GM21515 (cell line): ENCODE results near the gene HNRNPA1.
"Not testable (repeated sequence)": the region's sequence is repeated elsewhere in the genome, so short reads cannot be mapped to it uniquely, and the experiment has no call there.

Source experiments
- ATAC-seq: cut with Tn5 transposase; IDR thresholded peaks from one replicate; pipeline ENCODE4 v1.9.1; 2021; ENCODE audit not compliant: unreplicated experiment

The HNRNPA1 gene

DNA sequence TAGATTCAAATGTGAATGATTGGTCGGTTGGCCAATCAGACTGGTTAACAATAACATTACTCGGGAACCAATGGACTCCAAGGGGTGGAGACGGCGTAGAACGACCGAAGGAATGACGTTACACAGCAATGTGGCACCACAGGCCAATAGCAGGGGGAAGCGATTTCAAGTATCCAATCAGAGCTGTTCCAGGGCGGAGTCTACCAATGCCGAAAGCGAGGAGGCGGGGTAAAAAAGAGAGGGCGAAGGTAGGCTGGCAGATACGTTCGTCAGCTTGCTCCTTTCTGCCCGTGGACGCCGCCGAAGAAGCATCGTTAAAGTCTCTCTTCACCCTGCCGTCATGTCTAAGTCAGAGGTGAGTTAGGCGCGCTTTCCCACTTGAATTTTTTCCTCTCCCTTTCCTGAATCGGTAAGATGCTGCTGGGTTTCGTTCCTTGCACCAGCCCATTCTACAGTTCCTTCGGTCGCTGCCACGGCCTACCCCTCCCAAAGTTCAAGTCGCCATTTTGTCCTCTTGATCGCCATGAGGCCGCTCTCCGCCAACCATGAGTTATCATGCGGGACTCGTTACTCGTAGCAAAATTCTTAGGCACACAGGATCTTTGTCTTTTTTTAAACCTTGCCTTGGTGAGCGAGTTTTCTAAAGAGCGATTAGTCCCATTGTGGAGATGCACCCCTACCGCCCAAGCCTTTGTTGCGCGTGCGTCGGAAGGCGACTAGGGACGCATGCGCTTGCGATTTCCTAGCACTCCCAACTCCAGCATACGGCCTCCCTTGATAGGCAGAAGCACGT, at the start of gene HNRNPA1:
TSS of gene HNRNPA1 (plus strand) at position 259 of the 793 bp plus-strand sequence. CDS start at position 341, 82 bp downstream.
- ATAC-seq, result peak; percentile 84

DNA sequence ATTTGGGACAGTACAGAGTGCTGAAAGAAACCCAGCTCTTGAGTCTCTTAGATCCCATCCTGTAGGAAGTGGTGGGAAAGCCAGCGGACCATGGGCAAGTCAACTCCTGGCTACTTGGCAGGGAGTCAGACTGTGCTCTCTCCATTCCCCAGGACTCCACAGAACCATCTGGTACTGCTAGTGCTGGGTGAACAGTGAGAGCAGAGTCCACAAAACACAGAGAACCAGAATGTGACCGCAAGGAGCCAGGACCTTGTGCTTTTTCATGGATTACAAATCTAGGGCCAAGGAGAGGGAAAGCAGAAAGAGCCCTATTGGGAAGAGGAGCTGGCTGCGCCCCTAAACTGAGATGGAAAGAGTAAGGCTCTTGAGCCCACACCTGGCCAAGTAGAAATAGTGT, 49.3 kb upstream of the HNRNPA1 start:
- ATAC-seq, result not testable (repeated sequence)

DNA sequence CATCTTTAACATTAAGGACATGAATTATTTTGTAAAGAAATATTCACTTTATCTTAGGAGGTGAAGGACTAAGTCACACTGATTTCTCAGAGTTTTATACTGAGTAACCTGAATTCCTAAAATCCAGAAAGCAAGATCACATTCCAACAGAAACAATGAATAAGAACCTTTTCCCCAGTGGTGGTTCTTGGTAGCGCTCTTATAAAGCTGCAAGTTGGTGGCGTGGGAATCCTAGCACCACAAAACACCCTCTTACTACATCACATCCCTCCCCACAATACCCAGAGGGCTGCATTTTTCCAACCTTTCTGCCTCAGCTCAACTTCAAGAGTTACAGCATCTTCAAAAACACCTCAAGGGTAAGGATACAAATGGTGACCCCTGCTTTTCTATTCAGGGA, 47.7 kb upstream of the HNRNPA1 start:
- no peak for ATAC-seq

DNA sequence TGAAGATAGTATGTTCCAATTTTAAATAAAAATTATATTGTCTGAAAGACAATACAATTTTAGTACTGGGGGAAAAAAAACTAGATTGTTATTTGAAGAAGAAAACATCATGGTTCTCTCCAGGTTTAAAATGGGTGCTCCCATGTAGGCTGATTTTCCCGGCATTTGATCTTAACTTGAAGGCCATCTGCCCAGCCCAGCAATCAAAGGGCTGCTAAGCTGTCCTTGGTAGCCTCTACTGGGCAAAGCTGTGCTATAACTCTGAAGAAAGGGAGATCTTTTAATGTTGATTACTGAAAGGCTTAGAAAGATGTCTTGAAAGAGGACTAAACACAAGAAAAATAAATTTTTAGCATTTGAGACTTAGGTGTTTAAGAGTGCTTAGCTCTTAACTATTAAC, 42.0 kb upstream of the HNRNPA1 start:
- no peak for ATAC-seq

DNA sequence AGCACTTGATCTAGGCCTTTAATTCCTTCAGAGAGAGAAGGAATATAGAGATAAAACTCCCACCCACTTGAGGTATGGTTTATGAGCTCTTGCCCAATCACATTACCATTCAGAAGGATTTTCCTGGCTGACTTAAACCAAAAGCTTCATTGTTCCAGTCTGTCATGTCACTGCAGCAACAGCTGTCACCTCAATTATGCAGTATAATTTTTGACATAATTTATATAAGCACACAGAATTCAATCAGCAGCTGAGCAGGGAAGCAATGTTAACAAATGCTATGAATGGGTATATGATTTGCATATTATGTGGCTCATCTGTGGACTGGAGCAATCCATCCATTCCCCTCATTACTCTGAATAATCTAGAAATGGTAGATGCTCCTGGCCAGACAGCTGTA, 40.9 kb upstream of the HNRNPA1 start:
- ATAC-seq, result no peak

DNA sequence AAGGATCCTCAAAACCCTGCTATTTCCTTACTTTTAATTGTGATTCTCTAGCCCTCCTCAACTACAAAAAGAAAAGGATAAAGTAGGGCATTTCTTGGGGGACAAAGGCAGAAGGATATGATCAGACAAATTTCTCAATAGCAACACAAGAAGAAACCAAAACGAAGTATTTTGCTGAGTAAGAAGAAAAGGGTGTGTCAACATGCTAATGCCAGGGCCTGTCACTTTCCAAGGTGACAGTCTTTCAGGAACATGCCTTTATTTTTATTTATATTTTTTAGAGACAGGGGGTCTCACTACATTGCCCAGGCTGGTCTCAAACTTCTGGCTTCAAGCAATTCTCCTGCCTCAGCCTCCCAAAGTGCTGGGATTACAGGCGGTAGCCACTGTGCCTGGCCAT, 40.4 kb upstream of the HNRNPA1 start:
- no peak for ATAC-seq

DNA sequence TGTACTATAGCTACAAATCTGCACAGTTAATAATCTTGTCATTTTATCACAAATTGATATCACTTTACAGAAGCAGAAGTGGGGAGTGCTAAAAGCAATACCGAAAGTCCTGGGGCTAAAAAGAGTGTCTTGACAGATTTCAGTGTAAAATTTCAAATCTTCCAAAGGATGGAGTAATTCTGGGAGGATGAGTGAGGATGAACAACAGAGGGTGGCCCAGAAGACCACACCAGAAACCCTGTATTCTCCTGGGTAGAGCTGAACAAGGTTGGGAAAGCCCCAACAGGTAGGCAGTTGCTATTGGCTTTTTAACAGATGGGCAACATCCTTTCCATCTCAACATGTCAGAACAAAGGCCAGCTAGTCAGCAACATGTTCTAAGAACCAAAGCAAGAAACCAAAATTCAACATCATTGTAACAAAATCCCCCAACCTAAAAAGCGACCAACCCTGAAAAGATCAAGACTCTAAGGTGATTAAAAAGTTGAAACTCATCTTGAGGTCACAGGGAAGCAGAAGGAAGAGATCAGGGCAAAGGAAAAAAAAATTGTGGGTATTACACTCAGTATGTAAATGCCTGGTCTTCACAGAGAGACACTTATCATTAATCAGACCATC, 39.4 kb upstream of the HNRNPA1 start:
- ATAC-seq, result no peak

DNA sequence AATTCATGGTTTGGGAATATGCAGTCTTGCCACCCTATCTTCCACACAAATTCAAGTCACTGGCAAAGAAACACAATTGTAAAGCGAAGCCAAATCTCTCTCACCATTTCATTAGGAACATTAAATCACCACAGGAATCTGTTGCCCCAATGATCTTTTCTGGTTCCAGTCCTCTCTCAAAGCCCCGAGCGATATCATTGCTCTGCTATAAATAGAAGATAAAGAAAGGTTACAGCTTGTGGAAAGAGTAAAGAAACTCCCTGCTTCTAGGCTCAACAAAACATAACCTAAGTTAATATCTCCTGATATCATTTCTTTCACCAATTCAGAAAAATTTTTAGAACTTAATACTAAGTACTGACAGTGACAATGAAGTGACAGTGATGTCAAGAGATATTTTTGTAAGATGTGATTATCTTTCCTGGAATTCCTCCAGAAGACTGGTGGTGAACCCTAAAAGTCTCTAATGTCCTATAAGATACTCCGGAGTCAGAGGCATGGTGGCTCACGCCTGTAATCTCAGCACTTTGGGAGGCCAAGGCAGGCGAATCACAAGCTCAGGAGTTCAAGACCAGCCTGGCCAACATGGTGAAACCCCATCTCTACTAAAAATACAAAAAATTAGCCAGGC, 34.4 kb upstream of the HNRNPA1 start:
- ATAC-seq, result no peak

DNA sequence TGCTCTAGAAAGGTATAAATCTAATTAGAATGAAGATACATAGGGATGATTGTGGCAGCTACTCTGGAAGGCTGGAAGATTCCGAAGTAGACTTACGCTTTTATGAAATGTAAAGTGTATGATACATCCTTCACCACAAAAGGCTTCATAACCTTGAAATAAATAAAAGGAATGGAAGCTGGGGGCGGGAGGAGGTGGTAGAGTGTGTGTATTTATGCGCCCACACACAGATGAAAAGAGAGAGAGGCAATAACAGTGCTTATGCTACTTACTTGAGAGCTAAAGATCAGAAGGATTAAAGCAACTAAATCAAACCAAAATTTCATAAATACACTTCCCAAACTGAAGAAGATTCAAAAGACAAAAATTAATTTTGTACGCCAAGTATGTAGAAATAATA, 31.0 kb upstream of the HNRNPA1 start:
- ATAC-seq, result no peak

DNA sequence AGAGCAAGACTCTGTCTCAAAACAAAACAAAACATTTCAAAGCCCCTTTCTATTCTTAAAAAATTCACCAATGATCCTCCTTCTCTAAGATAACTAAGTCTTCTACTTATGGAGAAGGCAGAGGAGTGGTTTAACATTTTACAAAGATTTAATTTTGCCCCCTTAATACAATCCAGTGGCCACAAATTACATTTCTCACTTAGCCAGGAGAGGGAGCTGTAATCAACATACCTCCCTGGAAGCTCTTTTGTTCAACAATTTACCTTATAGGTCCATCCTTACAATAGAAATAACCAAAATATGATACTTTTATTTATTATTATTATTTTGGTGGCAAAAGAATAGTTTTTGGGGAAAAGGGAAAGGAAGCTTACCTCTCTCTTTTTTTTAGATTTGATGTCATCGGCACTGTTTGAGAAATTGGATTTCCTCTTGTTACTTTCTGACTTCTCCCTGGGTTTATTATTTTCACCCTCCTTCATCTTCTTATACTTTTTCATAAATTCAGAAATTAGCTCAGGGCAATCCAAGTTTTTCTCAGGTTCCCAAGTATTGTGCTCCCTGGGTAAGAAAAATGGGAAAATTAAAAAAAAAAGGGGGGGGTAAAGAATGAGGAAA, 28.8 kb upstream of the HNRNPA1 start:
- no peak for ATAC-seq

DNA sequence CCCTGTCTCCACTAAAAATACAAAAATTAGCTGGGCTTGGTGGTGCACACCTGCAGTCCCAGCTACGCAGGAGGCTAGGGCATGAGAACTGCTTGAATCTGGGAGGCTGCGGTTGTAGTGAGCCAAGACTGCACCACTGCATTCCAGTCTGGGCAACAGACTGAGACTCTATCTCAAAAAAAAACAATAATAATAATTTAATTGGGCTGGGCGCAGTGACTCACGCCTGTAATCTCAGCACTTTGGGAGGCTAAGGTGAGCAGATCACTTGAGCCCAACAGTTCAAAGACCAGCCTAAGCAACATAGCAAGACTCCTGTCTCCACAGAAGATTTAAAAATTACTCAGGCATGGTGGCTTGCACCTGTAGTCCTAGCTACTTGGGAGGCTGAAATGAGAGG, 27.3 kb upstream of the HNRNPA1 start:
- ATAC-seq, result no peak

DNA sequence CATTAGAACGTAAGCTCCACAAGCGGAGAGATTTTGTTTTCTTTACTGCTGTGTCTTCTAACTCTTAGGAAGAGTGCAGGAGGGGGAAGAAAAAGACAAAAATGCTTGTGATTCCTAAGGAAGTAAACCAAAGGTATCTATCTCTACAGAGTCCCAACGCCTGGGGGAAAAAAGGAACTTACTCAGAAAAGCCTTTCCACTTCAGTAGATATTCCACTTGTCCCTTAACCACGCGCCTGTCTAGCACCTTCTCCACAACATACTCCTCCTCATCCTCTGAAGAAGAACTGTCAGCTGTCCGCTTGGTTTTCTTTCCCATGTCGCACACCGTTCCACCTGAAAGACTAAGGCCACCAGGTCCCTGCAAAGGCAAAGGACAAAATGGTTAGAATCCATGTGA, 23.2 kb upstream of the HNRNPA1 start:
- ATAC-seq, result no peak

DNA sequence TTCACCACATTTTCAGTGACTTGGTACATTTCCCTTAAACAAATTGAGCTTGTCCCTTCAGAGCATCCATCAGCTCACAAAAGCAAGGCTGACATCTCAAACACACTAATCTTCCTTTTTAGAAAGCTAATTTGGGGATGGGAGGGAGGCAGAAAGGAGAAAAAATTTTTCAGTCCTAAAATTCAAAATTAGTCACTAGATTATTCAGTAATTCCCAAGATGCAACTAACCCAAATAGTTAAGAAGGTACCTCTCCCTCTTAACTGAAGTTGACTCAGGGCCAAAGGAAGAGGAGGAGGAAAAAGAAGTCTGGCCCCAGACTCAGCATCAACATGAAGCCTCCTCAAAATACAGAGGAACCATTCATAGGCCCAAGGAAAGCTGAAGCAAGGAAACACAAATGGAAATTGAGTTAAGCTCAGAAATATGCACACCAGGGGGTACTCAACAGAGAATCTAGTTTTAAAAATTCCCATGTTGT, 22.3 kb upstream of the HNRNPA1 start:
- no peak for ATAC-seq

DNA sequence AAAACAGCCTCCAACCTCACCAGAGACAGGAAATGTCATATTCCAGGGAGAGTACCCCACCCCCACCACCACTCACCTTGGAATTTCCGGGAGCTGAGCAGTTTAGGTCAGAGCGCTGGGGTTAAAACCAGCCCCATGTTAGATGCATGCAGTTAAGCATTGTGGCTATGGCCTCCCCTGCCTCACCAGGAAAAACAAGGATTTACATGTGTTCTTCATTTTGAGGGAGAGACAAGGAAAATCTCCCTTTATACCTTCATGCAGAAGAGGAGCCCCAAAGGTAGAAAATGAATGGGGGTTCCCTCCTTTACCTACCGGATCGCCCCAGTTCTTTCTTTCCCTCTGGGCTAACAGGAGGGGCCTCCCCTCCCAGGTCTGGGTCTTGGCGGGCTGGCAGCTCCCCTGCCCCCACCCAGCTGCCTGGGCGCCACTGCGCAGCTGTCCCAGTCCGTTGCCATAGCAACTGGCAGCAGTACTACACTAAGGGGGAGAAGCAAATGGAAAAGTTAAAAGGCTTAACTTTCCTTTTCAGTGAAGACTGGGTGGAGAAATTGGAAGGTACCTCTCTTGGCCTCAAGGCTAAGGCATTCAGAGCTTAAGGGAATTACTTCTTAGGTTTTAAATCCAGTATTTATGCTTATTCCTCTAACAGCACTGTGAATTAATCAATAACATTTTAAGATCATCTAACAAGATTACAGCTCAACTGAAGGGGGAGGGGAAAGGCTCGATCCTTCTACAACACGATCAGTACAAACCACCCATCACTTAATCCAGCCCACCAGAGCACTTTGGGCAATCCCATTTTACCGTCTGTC, 21.1 kb upstream of the HNRNPA1 start:
- peak; percentile 63 for ATAC-seq

DNA sequence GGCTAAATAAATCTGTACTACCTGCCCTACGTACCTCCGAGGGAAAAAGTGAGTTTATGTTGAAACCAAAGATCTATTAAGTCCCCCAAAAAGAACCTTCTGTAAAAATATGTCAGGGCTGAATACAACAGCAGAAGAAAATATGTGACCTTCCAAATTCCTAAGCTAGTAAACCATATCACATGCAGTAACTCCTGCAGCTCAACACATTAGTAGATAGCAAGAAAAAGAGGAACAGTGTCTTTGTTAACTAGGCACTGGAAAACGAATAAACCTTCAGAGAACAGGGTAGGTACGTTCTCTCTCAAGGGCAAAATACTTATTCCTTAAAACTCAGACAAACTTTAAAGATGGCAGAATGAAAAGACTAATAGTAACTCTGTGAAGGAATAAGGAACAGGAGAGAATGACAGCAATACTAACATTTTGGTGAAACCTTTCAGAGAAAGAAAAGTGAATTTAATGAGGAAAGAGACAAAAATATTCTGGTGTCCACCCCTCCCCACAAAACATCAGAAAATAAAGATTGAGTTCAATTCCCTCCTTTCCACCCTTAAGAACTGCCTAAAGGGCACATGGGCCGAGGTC, 18.6 kb upstream of the HNRNPA1 start:
- no peak for ATAC-seq

DNA sequence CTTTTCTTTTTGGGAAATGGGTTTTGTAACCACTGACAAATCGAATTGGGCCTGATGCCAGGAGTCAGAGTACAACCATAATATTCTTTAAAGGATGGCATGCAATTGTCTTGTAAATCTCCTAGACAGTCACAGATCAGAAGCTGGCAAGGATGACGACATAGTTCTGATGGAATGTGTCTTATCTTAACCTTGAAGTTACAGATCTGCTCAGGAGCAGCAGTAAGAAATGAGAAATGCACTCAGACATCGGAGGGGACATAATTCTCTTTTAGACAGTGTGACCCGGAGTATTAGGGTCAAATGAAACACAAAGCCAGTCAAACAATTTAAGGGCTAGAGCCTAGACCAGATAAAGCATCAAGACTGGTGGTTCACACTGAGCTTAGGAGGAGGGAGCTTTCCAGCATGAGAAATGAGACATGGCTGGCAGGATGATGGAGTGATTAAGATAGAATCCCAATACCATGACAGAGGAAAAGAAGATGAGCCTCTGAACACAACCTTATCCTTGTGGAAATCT, 18.1 kb upstream of the HNRNPA1 start:
- ATAC-seq, result no peak

DNA sequence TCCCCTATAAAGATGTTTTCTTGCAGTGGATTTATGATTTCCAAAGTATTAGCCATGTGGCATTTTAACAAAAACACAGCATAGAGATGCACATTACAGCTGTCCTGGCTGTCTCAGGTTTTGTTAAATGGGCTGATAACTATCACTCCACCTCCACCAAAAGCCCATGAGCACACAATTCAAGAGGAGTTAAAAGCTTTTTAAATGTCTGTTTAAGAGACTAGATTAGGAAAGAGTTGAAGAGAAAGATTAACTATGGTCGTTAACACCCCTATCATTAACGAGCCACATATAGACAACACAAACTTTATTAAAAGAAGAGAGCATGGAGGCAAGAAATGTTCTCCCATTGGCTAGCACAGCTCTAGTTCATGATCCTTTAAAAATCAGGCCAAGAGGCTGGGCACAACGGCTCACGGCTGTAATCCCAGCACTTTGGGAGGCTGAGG, 15.1 kb upstream of the HNRNPA1 start:
- ATAC-seq, result no peak

DNA sequence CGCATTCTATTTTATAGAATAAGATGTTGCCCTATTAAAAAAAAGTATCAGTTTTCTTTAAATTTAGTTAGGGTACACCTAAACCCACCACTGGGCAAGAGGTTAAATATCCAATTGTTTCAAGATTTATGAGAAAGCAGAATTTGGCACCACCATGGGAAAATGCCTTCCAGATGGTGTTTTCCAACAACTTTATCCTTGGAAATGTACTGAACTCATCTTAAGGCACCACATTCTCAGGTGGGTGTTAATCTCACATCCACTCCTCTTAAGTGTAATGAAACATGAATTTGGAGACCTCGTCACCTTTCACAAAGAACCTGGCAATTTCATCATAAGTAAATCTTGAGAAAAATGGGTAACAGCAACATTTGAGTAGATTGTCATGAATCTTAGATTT, 13.7 kb upstream of the HNRNPA1 start:
- ATAC-seq, result no peak

DNA sequence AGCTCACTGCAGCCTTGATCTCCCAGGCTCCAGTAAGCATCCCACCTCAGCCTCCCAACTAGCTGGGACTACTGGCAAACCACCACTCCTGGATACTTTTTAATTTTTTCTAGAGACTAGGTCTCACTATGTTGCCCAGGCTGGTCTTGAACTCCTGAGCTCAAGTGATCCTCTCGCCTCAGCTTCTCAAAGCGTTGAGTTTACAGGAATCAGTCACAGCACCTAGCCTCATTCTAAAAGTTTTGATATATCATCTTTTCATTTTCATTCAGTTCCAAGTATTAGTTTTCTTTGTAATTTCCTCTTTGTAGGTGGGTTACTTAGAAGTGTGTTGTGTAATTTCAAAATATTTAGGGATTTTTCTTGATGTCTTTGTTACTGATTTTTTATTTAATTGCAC, 10.2 kb upstream of the HNRNPA1 start:
- no peak for ATAC-seq

DNA sequence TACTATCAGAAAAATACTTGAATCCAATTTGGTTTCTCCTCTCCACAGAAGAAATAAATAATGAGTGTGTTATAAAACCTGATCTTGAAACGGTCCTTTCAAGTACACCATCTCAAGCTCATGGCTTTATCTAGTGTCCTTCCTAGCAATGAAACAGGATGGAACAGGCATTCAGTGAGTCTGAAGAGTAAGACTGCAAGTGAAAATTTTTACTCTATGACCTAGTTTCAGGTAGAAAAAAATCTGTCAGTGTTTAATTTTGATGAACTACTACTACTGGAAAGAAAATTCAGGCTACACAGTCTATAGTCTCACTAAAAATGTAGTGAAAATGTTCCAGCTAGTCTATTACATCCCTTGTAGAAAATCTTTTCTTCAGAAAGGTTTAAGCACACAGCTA, 8.3 kb upstream of the HNRNPA1 start:
- ATAC-seq, result no peak
